Purkinje cell (primary cell): ENCODE measurements around the gene MGAT2. TPM values are rescaled to one million over a fixed set of nuclear protein-coding genes. Genes with fewer than 3 reads are reported as not detected.

ENCODE experiments used
- polyA plus RNA-seq: library from polyadenylated mRNA; unstranded; fragments of >200 nt; fragmentation: Nextera tagmentation; gene quantifications from 2 replicates; pipeline ENCODE4 v1.2.1, GENCODE V29; 2014

MGAT2 gene
- 23.1 and 24.6 TPM in 2 replicates for polyA plus RNA-seq

GRCh38 chr14:49620182-49621113 lies at the start of gene MGAT2, which contains the start of gene RPL36AL:
TSS of gene MGAT2 (plus strand) at chr14:49620799. CDS start at chr14:49621269, 470 bp downstream.
TSS of gene RPL36AL (minus strand) at chr14:49620626. CDS start at chr14:49619104, 1,522 bp downstream.

GRCh38 chr14:49585803-49586672 lies 34.6 kb upstream of the MGAT2 start, which contains the start of gene RPS29:
TSS of gene RPS29 (minus strand) at chr14:49586380. CDS start at chr14:49586346, 34 bp downstream.

GRCh38 chr14:49598485-49599300 lies 21.9 kb upstream of the MGAT2 start, which contains the start of gene LRR1:
TSS of gene LRR1 (plus strand) at chr14:49598940. CDS start at chr14:49599021, 81 bp downstream.

GRCh38 chr14:49634547-49635334 lies 14.1 kb downstream of the MGAT2 start, which contains the start of gene DNAAF2:
TSS of gene DNAAF2 (minus strand) at chr14:49635244. CDS start at chr14:49635149, 95 bp downstream.

Other genes with a start within 250 kb of the MGAT2 start
- gene RPS29, start 34.4 kb upstream of the MGAT2 start, polyA plus RNA-seq, result 729 and 852 TPM in 2 replicates
- 2.3 and 5.0 TPM in 2 replicates for gene LRR1, start 21.9 kb upstream of the MGAT2 start, polyA plus RNA-seq
- 505 and 578 TPM in 2 replicates for gene RPL36AL, start 173 bp upstream of the MGAT2 start, polyA plus RNA-seq
- 11.1 and 14.9 TPM in 2 replicates for gene DNAAF2, start 14.4 kb downstream of the MGAT2 start, polyA plus RNA-seq
- 1.7 and 2.9 TPM in 2 replicates for gene POLE2, start 67.4 kb downstream of the MGAT2 start, polyA plus RNA-seq
- 16.5 and 28.7 TPM in 2 replicates for gene KLHDC1, start 72.3 kb downstream of the MGAT2 start, polyA plus RNA-seq
- gene KLHDC2, start 147.4 kb downstream of the MGAT2 start, polyA plus RNA-seq, result 79.3 and 106 TPM in 2 replicates
- gene NEMF, start 232.0 kb downstream of the MGAT2 start, polyA plus RNA-seq, result 284 and 353 TPM in 2 replicates